IPS-15b (cell line): ENCODE results near the gene CDC42BPA.
"Not testable (repeated sequence)": the region's sequence is repeated elsewhere in the genome, so short reads cannot be mapped to it uniquely, and the experiment has no call there.

Experiments used
- H3K27me3 ChIP-seq: one replicate; pipeline ENCODE4 v1.6.1; 2013; ENCODE audit warnings: low read length; ENCODE audit not compliant: control insufficient read depth, insufficient read depth
- H3K36me3 ChIP-seq: one replicate; pipeline ENCODE4 v1.6.1; 2013; ENCODE audit warnings: low read length; ENCODE audit not compliant: control insufficient read depth, insufficient read depth
- H3K4me1 ChIP-seq: one replicate; pipeline ENCODE4 v1.6.1; 2013; ENCODE audit warnings: mild to moderate bottlenecking, low read length; ENCODE audit not compliant: control insufficient read depth, insufficient read depth
- H3K4me3 ChIP-seq: one replicate; pipeline ENCODE4 v1.5.1; 2013; ENCODE audit warnings: low read depth, low read length
- H3K9ac ChIP-seq: one replicate; pipeline ENCODE4 v1.6.1; 2013; ENCODE audit warnings: low read depth, mild to moderate bottlenecking, low read length
- H3K9me3 ChIP-seq: one replicate; pipeline ENCODE4 v1.6.1; 2013; ENCODE audit warnings: mild to moderate bottlenecking, low read length; ENCODE audit not compliant: control insufficient read depth, insufficient read depth

The CDC42BPA gene

GRCh38 chr1:227240983-227241382 is 77.3 kb downstream of the CDC42BPA start:
- no peaks in the 10 kb centered on the region for H3K36me3 ChIP-seq
- H3K9ac ChIP-seq, result no peak overlapping the region
- H3K4me1 ChIP-seq, result no peaks in the 10 kb centered on the region
- H3K4me3 ChIP-seq, result no peak overlapping the region
- H3K9me3 ChIP-seq, result no peaks in the 10 kb centered on the region
- no peaks in the 10 kb centered on the region for H3K27me3 ChIP-seq

- no peaks in the 10 kb centered on the region for H3K27me3 ChIP-seq
- no peaks in the 10 kb centered on the region for H3K4me1 ChIP-seq
- no peak overlapping the region for H3K4me3 ChIP-seq
- no peaks in the 10 kb centered on the region for H3K36me3 ChIP-seq
- H3K9me3 ChIP-seq, result no peaks in the 10 kb centered on the region
- H3K9ac ChIP-seq, result no peak overlapping the region
Measured at GRCh38 chr1:227234998-227235405, 83.3 kb downstream of the CDC42BPA start.

DNA sequence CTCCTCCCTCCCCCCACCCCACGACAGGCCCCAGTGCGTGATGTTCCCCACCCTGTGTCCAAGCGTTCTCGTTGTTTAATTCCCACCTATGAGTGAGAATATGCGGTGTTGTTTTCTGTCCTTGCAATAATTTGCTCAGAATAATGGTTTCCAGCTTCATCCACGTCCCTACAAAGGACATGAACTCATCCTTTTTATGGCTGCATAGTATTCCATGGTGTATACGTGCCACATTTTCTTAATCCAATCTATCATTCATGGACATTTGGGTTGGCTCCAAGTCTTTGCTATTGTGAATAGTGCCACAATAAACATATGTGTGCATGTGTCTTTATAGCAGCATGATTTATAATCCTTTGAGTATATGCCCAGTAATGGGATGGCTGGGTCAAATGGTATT is 87.2 kb downstream of the CDC42BPA start:
- not testable (repeated sequence) for H3K4me3 ChIP-seq, H3K4me1 ChIP-seq, H3K9me3 ChIP-seq, H3K27me3 ChIP-seq, H3K9ac ChIP-seq, H3K36me3 ChIP-seq

DNA sequence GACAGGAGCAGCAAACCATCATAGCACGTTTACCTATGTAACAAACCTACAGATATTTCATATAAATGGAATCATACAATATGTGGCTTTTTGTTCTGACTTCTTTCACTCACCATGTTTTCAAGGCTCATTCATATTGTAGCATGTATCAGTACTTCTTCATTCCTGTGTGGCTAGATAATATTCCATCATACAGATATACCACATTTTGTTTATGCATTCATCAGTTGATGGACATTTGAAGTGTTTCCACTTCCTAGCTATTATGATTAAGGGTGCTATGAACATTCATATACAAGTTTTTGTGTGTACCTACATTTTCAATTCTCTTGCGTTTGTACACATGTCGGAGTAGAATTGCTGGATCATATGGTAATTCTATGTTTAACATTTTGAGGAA is 90.1 kb downstream of the CDC42BPA start:
- no peaks in the 10 kb centered on the region for H3K27me3 ChIP-seq
- no peak overlapping the region for H3K4me3 ChIP-seq
- no peaks in the 10 kb centered on the region for H3K36me3 ChIP-seq
- no peaks in the 10 kb centered on the region for H3K4me1 ChIP-seq
- H3K9me3 ChIP-seq, result no peaks in the 10 kb centered on the region
- no peak overlapping the region for H3K9ac ChIP-seq

DNA sequence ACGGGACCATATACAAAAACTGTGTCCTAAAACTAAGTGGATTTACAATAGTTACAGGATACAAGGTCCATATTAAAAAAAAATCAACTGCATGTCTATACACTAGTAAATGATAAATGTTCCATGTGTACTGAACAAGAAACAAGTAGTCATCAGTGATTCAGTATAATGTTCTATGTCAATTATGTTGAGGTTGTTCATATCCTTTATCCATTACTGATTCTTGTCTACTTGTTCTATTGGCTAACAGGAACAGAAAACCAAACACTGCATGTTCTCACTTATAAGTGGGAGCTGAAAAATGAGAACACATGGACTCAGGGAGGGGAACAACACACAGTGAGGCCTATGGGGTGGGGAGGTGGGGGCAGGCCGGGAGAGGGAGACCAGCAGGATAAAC is 90.5 kb downstream of the CDC42BPA start:
- H3K9ac ChIP-seq, result no peak overlapping the region
- no peaks in the 10 kb centered on the region for H3K36me3 ChIP-seq
- H3K4me1 ChIP-seq, result no peaks in the 10 kb centered on the region
- H3K4me3 ChIP-seq, result no peak overlapping the region
- no peaks in the 10 kb centered on the region for H3K9me3 ChIP-seq
- no peaks in the 10 kb centered on the region for H3K27me3 ChIP-seq

DNA sequence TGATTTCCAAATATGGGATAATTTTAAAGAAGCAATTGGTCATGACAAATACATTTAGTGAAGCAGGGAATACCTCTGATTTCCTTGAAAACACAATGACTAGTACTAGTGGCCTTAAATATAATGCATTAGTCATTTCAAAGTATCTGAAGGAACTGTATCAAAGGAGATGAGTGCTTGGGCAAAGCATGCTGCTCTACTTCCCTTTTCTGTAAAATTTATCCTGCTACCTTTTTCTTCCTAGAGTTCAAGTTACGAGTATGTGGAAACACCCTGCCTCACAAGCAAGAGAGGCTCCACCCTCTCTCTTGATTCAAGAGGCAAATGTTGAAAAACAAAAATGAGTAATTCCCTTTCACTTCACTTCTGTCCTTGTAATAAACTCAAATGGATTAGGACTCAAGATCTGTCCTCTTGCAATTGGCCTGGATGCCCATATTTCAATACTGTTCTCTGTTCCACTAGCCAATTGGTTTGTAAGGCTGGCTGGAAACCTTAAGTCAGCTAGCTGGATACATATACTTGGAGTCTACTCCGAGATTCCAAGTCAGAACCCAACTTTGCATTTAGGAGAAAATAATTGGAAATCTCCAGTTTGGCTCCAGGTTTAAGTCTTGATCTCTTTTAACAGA is 92.5 kb downstream of the CDC42BPA start:
- no peaks in the 10 kb centered on the region for H3K4me1 ChIP-seq
- H3K9ac ChIP-seq, result no peak overlapping the region
- H3K36me3 ChIP-seq, result no peaks in the 10 kb centered on the region
- no peaks in the 10 kb centered on the region for H3K9me3 ChIP-seq
- H3K27me3 ChIP-seq, result no peaks in the 10 kb centered on the region
- no peak overlapping the region for H3K4me3 ChIP-seq

GRCh38 chr1:227223171-227223806 is 95.0 kb downstream of the CDC42BPA start:
- Histone ChIP-seq H3K36me3 (no peaks in the 10 kb centered on the region), H3K4me3 (no peak overlapping the region), H3K4me1 (no peaks in the 10 kb centered on the region), H3K9ac (no peak overlapping the region), H3K9me3 (no peaks in the 10 kb centered on the region), H3K27me3 (no peaks in the 10 kb centered on the region)

- Histone ChIP-seq H3K27me3 (no peaks in the 10 kb centered on the region), H3K9ac (no peak overlapping the region), H3K36me3 (no peaks in the 10 kb centered on the region), H3K4me3 (no peak overlapping the region), H3K9me3 (no peaks in the 10 kb centered on the region), H3K4me1 (no peaks in the 10 kb centered on the region)
Measured at GRCh38 chr1:227219715-227220292, 98.5 kb downstream of the CDC42BPA start.

DNA sequence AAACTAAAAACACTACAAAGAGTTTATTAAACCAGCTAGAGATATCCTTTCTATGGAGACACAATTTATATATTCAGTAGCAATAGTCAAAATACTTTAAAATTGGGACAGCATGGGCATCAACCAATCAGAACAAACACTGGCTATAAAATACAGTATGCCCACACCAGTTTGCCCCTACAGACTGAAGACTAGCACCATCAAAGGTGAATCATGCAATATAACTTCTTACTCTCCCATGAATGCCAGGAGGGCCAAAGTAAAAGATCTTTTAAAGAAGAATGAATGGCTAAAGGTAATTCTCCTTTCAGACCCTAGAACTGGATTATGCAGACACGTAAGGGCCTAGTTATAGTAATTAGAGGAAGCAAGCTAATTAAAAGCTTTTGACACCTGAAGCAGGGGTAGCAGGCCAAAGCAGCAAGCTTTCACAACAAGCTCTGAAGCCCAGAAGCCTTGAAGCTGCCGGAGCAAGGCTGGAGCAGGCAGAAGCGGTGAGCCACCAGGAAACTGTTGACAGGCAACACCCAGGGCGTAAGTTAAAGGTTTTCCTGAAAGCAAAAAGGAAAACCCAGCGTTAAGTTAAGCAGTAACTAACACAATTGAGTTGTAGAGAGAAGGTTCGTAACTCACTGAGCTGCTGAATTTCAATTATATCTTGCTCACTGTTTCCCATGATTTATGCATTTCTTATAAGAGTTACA is 99.3 kb downstream of the CDC42BPA start:
- Histone ChIP-seq H3K9me3 (no peaks in the 10 kb centered on the region), H3K9ac (no peak overlapping the region), H3K36me3 (no peaks in the 10 kb centered on the region), H3K27me3 (no peaks in the 10 kb centered on the region), H3K4me1 (no peaks in the 10 kb centered on the region), H3K4me3 (no peak overlapping the region)

- no peaks in the 10 kb centered on the region for H3K27me3 ChIP-seq
- no peak overlapping the region for H3K4me3 ChIP-seq
- H3K9ac ChIP-seq, result no peak overlapping the region
- H3K9me3 ChIP-seq, result no peaks in the 10 kb centered on the region
- no peaks in the 10 kb centered on the region for H3K36me3 ChIP-seq
- H3K4me1 ChIP-seq, result no peaks in the 10 kb centered on the region
Measured at GRCh38 chr1:227215863-227216510, 102.3 kb downstream of the CDC42BPA start.

DNA sequence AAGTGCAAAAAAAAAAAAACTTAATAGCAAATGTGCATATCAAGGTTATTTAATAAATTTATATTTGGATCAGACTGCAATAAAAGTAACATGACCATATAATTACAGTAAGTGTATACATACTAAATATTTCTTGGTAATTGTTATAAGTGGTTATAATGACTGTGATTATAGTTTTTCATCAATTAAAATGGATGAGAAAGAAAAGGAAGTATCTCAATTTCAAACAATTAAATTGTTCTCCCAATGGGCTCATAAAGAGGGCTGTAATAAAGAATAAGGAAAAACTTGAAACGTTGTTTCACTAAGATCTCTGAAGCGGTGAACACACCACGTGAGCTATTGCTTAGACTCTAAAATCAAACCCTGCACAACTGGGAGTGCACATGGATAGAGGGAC is 104.1 kb downstream of the CDC42BPA start:
- no peak overlapping the region for H3K9ac ChIP-seq
- no peak overlapping the region for H3K4me3 ChIP-seq
- H3K9me3 ChIP-seq, result no peaks in the 10 kb centered on the region
- H3K27me3 ChIP-seq, result no peaks in the 10 kb centered on the region
- H3K36me3 ChIP-seq, result no peaks in the 10 kb centered on the region
- no peaks in the 10 kb centered on the region for H3K4me1 ChIP-seq
